BLaER1 (cell line): ENCODE results near the gene ADGRA1.

ENCODE experiments used
- H3K27ac ChIP-seq: shearing (Covaris generic); formaldehyde crosslinking; 2 replicates; pipeline ENCODE4 v1.8.1; 2022
- H3K27me3 ChIP-seq: shearing (Covaris generic); formaldehyde crosslinking; 2 replicates; pipeline ENCODE4 v1.8.1; 2022
- H3K36me3 ChIP-seq: shearing (Covaris generic); formaldehyde crosslinking; 2 replicates; pipeline ENCODE4 v1.8.1; 2022
- H3K4me1 ChIP-seq: shearing (Covaris generic); formaldehyde crosslinking; 2 replicates; pipeline ENCODE4 v1.8.1; 2022
- H3K4me2 ChIP-seq: shearing (Covaris generic); formaldehyde crosslinking; 2 replicates; pipeline ENCODE4 v1.8.1; 2022
- H3K4me3 ChIP-seq: shearing (Covaris generic); formaldehyde crosslinking; 2 replicates; pipeline ENCODE4 v1.8.1; 2022
- H3K9ac ChIP-seq: shearing (Covaris generic); formaldehyde crosslinking; 2 replicates; pipeline ENCODE4 v1.8.1; 2022
- H3K9me3 ChIP-seq: shearing (Covaris generic); formaldehyde crosslinking; 2 replicates; pipeline ENCODE4 v1.8.1; 2022
- H4K20me1 ChIP-seq: shearing (Covaris generic); formaldehyde crosslinking; 2 replicates; pipeline ENCODE4 v1.8.1; 2022
- Cebpa-rat ChIP-seq: shearing (Covaris generic); IDR thresholded peaks from 2 replicates; pipeline ENCODE4 v1.8.1; 2022

Gene ADGRA1

GRCh38 chr10:133087679-133088178, at the start of gene ADGRA1:
Gene ADGRA1 (plus strand): TSS chr10:133087924. CDS start chr10:133088910, 986 bp downstream.
- Histone ChIP-seq H4K20me1 (peaks cover 57% of the 10 kb centered on the region; the same call in 1 of the 2 replicates), H3K9ac (no peak within 1 kb of the TSS), H3K27me3 (peaks cover 80% of the 10 kb centered on the region), H3K36me3 (no peaks in the 10 kb centered on the region), H3K27ac (no peak within 1 kb of the TSS), H3K4me3 (no peak within 1 kb of the TSS), H3K9me3 (no peaks in the 10 kb centered on the region), H3K4me2 (no peak within 1 kb of the TSS), H3K4me1 (peaks cover 17% of the 10 kb centered on the region)
- TF ChIP-seq Cebpa-rat = no peak

GRCh38 chr10:133038036-133038823, 49.5 kb upstream of the ADGRA1 start:
- H3K27me3 ChIP-seq = peaks cover 11% of the 10 kb centered on the region
- H3K4me3 ChIP-seq = no peak overlapping the region
- no peak overlapping the region for H3K9ac ChIP-seq
- no peaks in the 10 kb centered on the region for H3K4me1 ChIP-seq
- no peaks in the 10 kb centered on the region for H3K36me3 ChIP-seq
- no peak overlapping the region for H3K27ac ChIP-seq
- no peak for TF ChIP-seq Cebpa-rat
- H3K4me2 ChIP-seq = no peak overlapping the region
- no peaks in the 10 kb centered on the region for H4K20me1 ChIP-seq
- H3K9me3 ChIP-seq = no peaks in the 10 kb centered on the region

- peaks cover 14% of the 10 kb centered on the region for H3K27me3 ChIP-seq
Measured at GRCh38 chr10:133039107-133039802, 48.5 kb upstream of the ADGRA1 start.

GRCh38 chr10:133039803-133040165, 47.9 kb upstream of the ADGRA1 start:
- Histone ChIP-seq H3K27ac (no peak overlapping the region), H3K27me3 (peaks cover 14% of the 10 kb centered on the region), H4K20me1 (no peaks in the 10 kb centered on the region), H3K4me3 (no peak overlapping the region), H3K4me1 (peaks cover 4% of the 10 kb centered on the region; the same call in 1 of the 2 replicates), H3K9me3 (no peaks in the 10 kb centered on the region), H3K9ac (no peak overlapping the region), H3K4me2 (no peak overlapping the region), H3K36me3 (no peaks in the 10 kb centered on the region)
- TF ChIP-seq Cebpa-rat = no peak

More at GRCh38 chr10:133039107-133039802, 48.5 kb upstream of the ADGRA1 start:
- H3K4me1 ChIP-seq = no peaks in the 10 kb centered on the region
- H3K4me2 ChIP-seq = no peak overlapping the region
- H3K9ac ChIP-seq = no peak overlapping the region
- no peaks in the 10 kb centered on the region for H4K20me1 ChIP-seq
- no peak for TF ChIP-seq Cebpa-rat
- no peak overlapping the region for H3K4me3 ChIP-seq
- no peaks in the 10 kb centered on the region for H3K9me3 ChIP-seq
- H3K36me3 ChIP-seq = no peaks in the 10 kb centered on the region
- H3K27ac ChIP-seq = no peak overlapping the region

- Histone ChIP-seq H3K4me2 (no peak overlapping the region), H3K36me3 (no peaks in the 10 kb centered on the region), H3K4me1 (peaks cover 7% of the 10 kb centered on the region), H3K27ac (no peak overlapping the region), H3K9ac (no peak overlapping the region), H3K4me3 (no peak overlapping the region), H3K9me3 (no peaks in the 10 kb centered on the region), H4K20me1 (no peaks in the 10 kb centered on the region; the same call in 1 of the 2 replicates), H3K27me3 (peaks cover 16% of the 10 kb centered on the region)
- no peak for TF ChIP-seq Cebpa-rat
Measured at GRCh38 chr10:133040198-133040597, 47.5 kb upstream of the ADGRA1 start.

- Histone ChIP-seq H3K9me3 (no peaks in the 10 kb centered on the region), H4K20me1 (peaks cover 2% of the 10 kb centered on the region; the same call in 1 of the 2 replicates), H3K27ac (no peak overlapping the region), H3K27me3 (peaks cover 25% of the 10 kb centered on the region), H3K4me3 (no peak overlapping the region), H3K4me1 (peaks cover 16% of the 10 kb centered on the region), H3K4me2 (no peak overlapping the region), H3K9ac (no peak overlapping the region), H3K36me3 (no peaks in the 10 kb centered on the region)
- no peak for TF ChIP-seq Cebpa-rat
Measured at GRCh38 chr10:133041101-133041500, 46.6 kb upstream of the ADGRA1 start.

GRCh38 chr10:133042061-133042460, 45.7 kb upstream of the ADGRA1 start:
- Histone ChIP-seq H4K20me1 (peaks cover 12% of the 10 kb centered on the region; the same call in 1 of the 2 replicates), H3K36me3 (no peaks in the 10 kb centered on the region), H3K27ac (no peak overlapping the region), H3K4me1 (peaks cover 21% of the 10 kb centered on the region), H3K4me2 (no peak overlapping the region), H3K4me3 (no peak overlapping the region), H3K9ac (no peak overlapping the region), H3K27me3 (peaks cover 35% of the 10 kb centered on the region), H3K9me3 (no peaks in the 10 kb centered on the region)
- no peak for TF ChIP-seq Cebpa-rat

- TF ChIP-seq Cebpa-rat = no peak
- Histone ChIP-seq H3K4me2 (no peak overlapping the region), H3K27me3 (peaks cover 42% of the 10 kb centered on the region), H3K4me1 (peaks cover 22% of the 10 kb centered on the region), H4K20me1 (peaks cover 18% of the 10 kb centered on the region; the same call in 1 of the 2 replicates), H3K36me3 (no peaks in the 10 kb centered on the region), H3K27ac (no peak overlapping the region), H3K4me3 (no peak overlapping the region), H3K9me3 (no peaks in the 10 kb centered on the region), H3K9ac (no peak overlapping the region)
Measured at GRCh38 chr10:133042816-133043215, 44.9 kb upstream of the ADGRA1 start.

- H4K20me1 ChIP-seq = peaks cover 24% of the 10 kb centered on the region; the same call in 1 of the 2 replicates
- no peaks in the 10 kb centered on the region for H3K9me3 ChIP-seq
- H3K9ac ChIP-seq = no peak overlapping the region
- no peak overlapping the region for H3K27ac ChIP-seq
- no peaks in the 10 kb centered on the region for H3K36me3 ChIP-seq
- H3K4me2 ChIP-seq = no peak overlapping the region
- no peak for TF ChIP-seq Cebpa-rat
- H3K27me3 ChIP-seq = peaks cover 51% of the 10 kb centered on the region
- H3K4me1 ChIP-seq = peaks cover 31% of the 10 kb centered on the region
- no peak overlapping the region for H3K4me3 ChIP-seq
Measured at GRCh38 chr10:133043541-133044225, 44.0 kb upstream of the ADGRA1 start.
